ENCODE measurements around the gene PARVG. TPM values are rescaled to one million over a fixed set of nuclear protein-coding genes. Genes with fewer than 3 reads are reported as not detected.

PARVG gene
- polyA plus RNA-seq, 4 donors: 1.1 to 7.0 (median 5.5) TPM

DNA sequence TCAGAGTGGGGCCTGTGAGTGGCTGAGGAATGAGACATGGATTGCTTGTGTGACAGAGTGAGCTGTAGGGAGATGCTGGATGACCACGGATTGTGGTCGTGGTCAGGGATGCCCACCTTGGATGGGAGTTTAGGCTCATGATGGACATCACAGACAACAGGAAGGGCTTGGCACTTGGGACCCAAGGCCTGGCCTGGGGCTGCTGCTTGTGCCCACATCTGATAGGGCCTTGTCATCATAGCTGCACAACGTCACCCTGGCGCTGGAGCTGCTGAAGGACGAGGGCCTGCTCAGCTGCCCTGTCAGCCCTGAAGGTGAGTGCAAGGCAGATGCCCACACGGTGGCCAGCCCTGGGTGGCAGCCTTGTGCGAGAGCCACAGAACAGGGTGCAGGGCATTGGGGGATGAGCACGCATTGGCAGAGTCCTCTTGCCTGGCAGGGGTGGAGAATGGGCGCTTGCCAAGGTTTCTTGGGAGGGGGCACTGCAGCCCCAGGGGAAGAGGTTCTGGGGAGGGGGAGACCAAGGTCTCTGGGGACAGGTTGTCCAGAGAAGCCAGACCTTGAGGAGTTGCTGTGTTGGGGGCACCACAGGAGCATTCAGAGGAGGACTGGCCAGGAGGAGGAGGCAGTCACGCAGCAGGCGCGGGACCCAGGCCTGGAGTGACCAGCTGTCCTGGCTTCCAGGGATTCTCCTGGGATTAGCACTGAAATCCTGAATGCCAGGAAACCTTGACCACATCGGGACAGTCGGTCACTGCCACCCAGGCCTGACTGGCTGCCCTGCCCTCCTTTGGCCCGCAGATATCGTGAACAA lies 25.0 kb downstream of the PARVG start:
- Histone ChIP-seq H3K9me3 (ENCODE audit: control insufficient read depth in 2 of 2, insufficient read depth in 1 of 2, low read depth in 1 of 2, low read length in 1 of 2) (no peaks in the 10 kb centered on the region), H3K36me3 (ENCODE audit: control insufficient read depth in 3 of 3, insufficient read depth in 2 of 3, low read depth in 1 of 3, low read length in 3 of 3) (no peaks in the 10 kb centered on the region), H3K27ac (ENCODE audit: low read depth in 1 of 3, low read length in 2 of 3) (no peak overlapping the region), H3K4me1 (ENCODE audit: control insufficient read depth in 3 of 3, insufficient read depth in 2 of 3, low read depth in 1 of 3, low read length in 2 of 3) (no peaks in the 10 kb centered on the region), H3K27me3 (ENCODE audit: control insufficient read depth in 3 of 3, insufficient read depth in 3 of 3, low read length in 3 of 3) (no peaks in the 10 kb centered on the region), H3K4me3 (ENCODE audit: low read depth in 1 of 3, low read length in 3 of 3) (no peak overlapping the region)
- no peak for FAIRE-seq
- no peak for DNase-seq
- 85 to 92% (median 87%) methylated on average over 13 to 16 of the region's 16 CpGs for WGBS, 3 donors

DNA sequence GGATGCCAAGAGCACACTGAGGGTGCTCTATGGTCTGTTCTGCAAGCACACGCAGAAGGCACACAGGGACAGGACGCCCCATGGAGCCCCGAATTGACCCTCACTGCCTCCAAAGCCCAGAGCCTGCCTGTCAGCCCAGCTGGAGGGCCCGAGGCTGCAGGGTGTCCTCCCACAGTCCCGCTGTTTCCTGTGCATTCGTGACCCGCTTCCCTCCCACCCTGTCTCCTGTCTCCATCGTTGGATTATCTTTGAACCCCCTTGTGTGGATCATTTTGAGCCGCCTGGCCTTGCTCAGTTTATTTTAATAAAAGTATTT lies 25.6 kb downstream of the PARVG start:
- Histone ChIP-seq H3K36me3 (ENCODE audit: control insufficient read depth in 3 of 3, insufficient read depth in 2 of 3, low read depth in 1 of 3, low read length in 3 of 3) (no peaks in the 10 kb centered on the region), H3K9me3 (ENCODE audit: control insufficient read depth in 2 of 2, insufficient read depth in 1 of 2, low read depth in 1 of 2, low read length in 1 of 2) (no peaks in the 10 kb centered on the region), H3K4me1 (ENCODE audit: control insufficient read depth in 3 of 3, insufficient read depth in 2 of 3, low read depth in 1 of 3, low read length in 2 of 3) (no peaks in the 10 kb centered on the region), H3K27me3 (ENCODE audit: control insufficient read depth in 3 of 3, insufficient read depth in 3 of 3, low read length in 3 of 3) (no peaks in the 10 kb centered on the region), H3K27ac (ENCODE audit: low read depth in 1 of 3, low read length in 2 of 3) (no peak overlapping the region), H3K4me3 (ENCODE audit: low read depth in 1 of 3, low read length in 3 of 3) (no peak overlapping the region)
- 84 to 88% (median 86%) methylated on average over 9 of the region's 9 CpGs for WGBS, 3 donors
- FAIRE-seq: no peak
- no peak for DNase-seq

DNA sequence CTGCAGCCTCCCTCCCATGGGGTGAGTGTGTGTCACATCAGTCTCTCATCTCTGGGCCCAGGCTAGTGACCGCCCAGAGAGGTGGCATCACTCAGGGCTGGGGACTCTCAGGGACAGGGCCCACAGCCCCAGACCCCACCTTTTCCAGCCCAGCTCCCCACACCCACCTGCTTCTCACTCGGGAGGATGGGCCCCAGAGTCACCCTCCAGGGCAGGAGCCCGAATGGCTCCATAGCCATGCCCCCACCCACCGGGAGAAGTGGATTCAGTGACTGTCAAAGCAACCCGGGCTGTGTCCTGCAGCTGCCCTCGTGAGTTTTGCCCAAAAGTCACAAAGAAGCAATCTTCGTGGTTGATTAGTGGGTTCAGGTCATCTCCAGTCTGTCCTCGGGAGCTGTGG lies 26.0 kb downstream of the PARVG start:
- Histone ChIP-seq H3K4me3 (ENCODE audit: low read depth in 1 of 3, low read length in 3 of 3) (no peak overlapping the region), H3K36me3 (ENCODE audit: control insufficient read depth in 3 of 3, insufficient read depth in 2 of 3, low read depth in 1 of 3, low read length in 3 of 3) (no peaks in the 10 kb centered on the region), H3K4me1 (ENCODE audit: control insufficient read depth in 3 of 3, insufficient read depth in 2 of 3, low read depth in 1 of 3, low read length in 2 of 3) (no peaks in the 10 kb centered on the region), H3K27ac (ENCODE audit: low read depth in 1 of 3, low read length in 2 of 3) (no peak overlapping the region), H3K27me3 (ENCODE audit: control insufficient read depth in 3 of 3, insufficient read depth in 3 of 3, low read length in 3 of 3) (no peaks in the 10 kb centered on the region), H3K9me3 (ENCODE audit: control insufficient read depth in 2 of 2, insufficient read depth in 1 of 2, low read depth in 1 of 2, low read length in 1 of 2) (no peaks in the 10 kb centered on the region)
- WGBS, 3 donors: 73 to 85% (median 80%) methylated on average over 8 of the region's 8 CpGs
- FAIRE-seq (no peak), DNase-seq (no peak)

GRCh38 chr22:44207173-44207980 lies 26.7 kb downstream of the PARVG start:
- H3K27ac ChIP-seq (ENCODE audit: low read depth in 1 of 3, low read length in 2 of 3): no peak overlapping the region
- 75 to 86% (median 79%) methylated on average over 15 to 16 of the region's 16 CpGs for WGBS, 3 donors
- FAIRE-seq: no peak
- H3K9me3 ChIP-seq (ENCODE audit: control insufficient read depth in 2 of 2, insufficient read depth in 1 of 2, low read depth in 1 of 2, low read length in 1 of 2): no peaks in the 10 kb centered on the region
- H3K36me3 ChIP-seq (ENCODE audit: control insufficient read depth in 3 of 3, insufficient read depth in 2 of 3, low read depth in 1 of 3, low read length in 3 of 3): no peaks in the 10 kb centered on the region
- no peaks in the 10 kb centered on the region for H3K27me3 ChIP-seq (ENCODE audit: control insufficient read depth in 3 of 3, insufficient read depth in 3 of 3, low read length in 3 of 3)
- H3K4me3 ChIP-seq (ENCODE audit: low read depth in 1 of 3, low read length in 3 of 3): no peak overlapping the region
- DNase-seq: no peak
- no peaks in the 10 kb centered on the region for H3K4me1 ChIP-seq (ENCODE audit: control insufficient read depth in 3 of 3, insufficient read depth in 2 of 3, low read depth in 1 of 3, low read length in 2 of 3)

DNA sequence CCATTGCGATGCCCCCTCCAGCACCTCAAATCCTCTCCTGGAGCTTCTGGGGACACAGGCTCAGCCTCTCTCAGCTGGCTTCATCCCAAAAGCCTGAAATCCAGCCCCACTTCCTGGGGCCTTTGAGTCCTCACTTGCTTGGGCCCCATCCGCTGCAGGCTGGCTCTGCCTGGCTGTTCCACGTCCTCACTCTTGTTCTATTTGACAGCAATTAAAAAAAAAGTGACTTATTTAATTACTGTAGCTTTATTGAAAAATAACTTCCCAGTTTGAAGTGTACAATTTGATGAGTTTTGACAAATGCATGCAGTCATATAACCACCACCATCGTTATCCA lies 27.2 kb downstream of the PARVG start:
- 72 to 83% (median 73%) methylated on average over 4 of the region's 4 CpGs for WGBS, 3 donors
- H3K9me3 ChIP-seq (ENCODE audit: control insufficient read depth in 2 of 2, insufficient read depth in 1 of 2, low read depth in 1 of 2, low read length in 1 of 2): no peaks in the 10 kb centered on the region
- no peak overlapping the region for H3K4me3 ChIP-seq (ENCODE audit: low read depth in 1 of 3, low read length in 3 of 3)
- no peak overlapping the region for H3K27ac ChIP-seq (ENCODE audit: low read depth in 1 of 3, low read length in 2 of 3)
- H3K4me1 ChIP-seq (ENCODE audit: control insufficient read depth in 3 of 3, insufficient read depth in 2 of 3, low read depth in 1 of 3, low read length in 2 of 3): no peaks in the 10 kb centered on the region
- no peaks in the 10 kb centered on the region for H3K27me3 ChIP-seq (ENCODE audit: control insufficient read depth in 3 of 3, insufficient read depth in 3 of 3, low read length in 3 of 3)
- H3K36me3 ChIP-seq (ENCODE audit: control insufficient read depth in 3 of 3, insufficient read depth in 2 of 3, low read depth in 1 of 3, low read length in 3 of 3): no peaks in the 10 kb centered on the region
- no peak for DNase-seq
- no peak for FAIRE-seq

GRCh38 chr22:44209343-44209742 lies 28.6 kb downstream of the PARVG start:
- H3K27ac ChIP-seq (ENCODE audit: low read depth in 1 of 3, low read length in 2 of 3): no peak overlapping the region
- no peaks in the 10 kb centered on the region for H3K36me3 ChIP-seq (ENCODE audit: control insufficient read depth in 3 of 3, insufficient read depth in 2 of 3, low read depth in 1 of 3, low read length in 3 of 3)
- H3K27me3 ChIP-seq (ENCODE audit: control insufficient read depth in 3 of 3, insufficient read depth in 3 of 3, low read length in 3 of 3): no peaks in the 10 kb centered on the region
- H3K9me3 ChIP-seq (ENCODE audit: control insufficient read depth in 2 of 2, insufficient read depth in 1 of 2, low read depth in 1 of 2, low read length in 1 of 2): no peaks in the 10 kb centered on the region
- no peak overlapping the region for H3K4me3 ChIP-seq (ENCODE audit: low read depth in 1 of 3, low read length in 3 of 3)
- DNase-seq: no peak
- FAIRE-seq: no peak
- 77 to 86% (median 78%) methylated on average over 3 of the region's 3 CpGs for WGBS, 3 donors
- no peaks in the 10 kb centered on the region for H3K4me1 ChIP-seq (ENCODE audit: control insufficient read depth in 3 of 3, insufficient read depth in 2 of 3, low read depth in 1 of 3, low read length in 2 of 3)

GRCh38 chr22:44210722-44211121 lies 30.0 kb downstream of the PARVG start:
- Histone ChIP-seq H3K27ac (ENCODE audit: low read depth in 1 of 3, low read length in 2 of 3) (no peak overlapping the region), H3K4me1 (ENCODE audit: control insufficient read depth in 3 of 3, insufficient read depth in 2 of 3, low read depth in 1 of 3, low read length in 2 of 3) (no peaks in the 10 kb centered on the region), H3K9me3 (ENCODE audit: control insufficient read depth in 2 of 2, insufficient read depth in 1 of 2, low read depth in 1 of 2, low read length in 1 of 2) (peaks cover 0 to 2% of the 10 kb centered on the region in 2 donors), H3K4me3 (ENCODE audit: low read depth in 1 of 3, low read length in 3 of 3) (no peak overlapping the region), H3K27me3 (ENCODE audit: control insufficient read depth in 3 of 3, insufficient read depth in 3 of 3, low read length in 3 of 3) (no peaks in the 10 kb centered on the region), H3K36me3 (ENCODE audit: control insufficient read depth in 3 of 3, insufficient read depth in 2 of 3, low read depth in 1 of 3, low read length in 3 of 3) (no peaks in the 10 kb centered on the region)
- WGBS, 3 donors: 68 to 71% (median 71%) methylated on average over 4 of the region's 4 CpGs
- no peak for DNase-seq
- no peak for FAIRE-seq

GRCh38 chr22:44211256-44211945 lies 30.7 kb downstream of the PARVG start:
- DNase-seq (no peak), FAIRE-seq (no peak)
- WGBS, 3 donors: 71 to 81% (median 80%) methylated on average over 6 of the region's 6 CpGs
- Histone ChIP-seq H3K36me3 (ENCODE audit: control insufficient read depth in 3 of 3, insufficient read depth in 2 of 3, low read depth in 1 of 3, low read length in 3 of 3) (no peaks in the 10 kb centered on the region), H3K4me3 (ENCODE audit: low read depth in 1 of 3, low read length in 3 of 3) (no peak overlapping the region), H3K4me1 (ENCODE audit: control insufficient read depth in 3 of 3, insufficient read depth in 2 of 3, low read depth in 1 of 3, low read length in 2 of 3) (no peaks in the 10 kb centered on the region), H3K27ac (ENCODE audit: low read depth in 1 of 3, low read length in 2 of 3) (no peak overlapping the region), H3K9me3 (ENCODE audit: control insufficient read depth in 2 of 2, insufficient read depth in 1 of 2, low read depth in 1 of 2, low read length in 1 of 2) (peaks cover 0 to 2% of the 10 kb centered on the region in 2 donors), H3K27me3 (ENCODE audit: control insufficient read depth in 3 of 3, insufficient read depth in 3 of 3, low read length in 3 of 3) (no peaks in the 10 kb centered on the region)
